BLaER1 treated with 17β-estradiol and CSF1 and Interleukin-3, amounts not matched to agents 10 nM and 100 nM (cell line): ENCODE data around the gene ATP5MC2.
A peak's percentile ranks its signal among the peaks of the same experiment; 100 is the strongest.

Experiments
- H3K27ac ChIP-seq, 11 experiments: shearing (Covaris generic); formaldehyde crosslinking; 2 replicates each; pipeline ENCODE4 v1.8.1; 2022
- H3K27me3 ChIP-seq, 11 experiments: shearing (Covaris generic); formaldehyde crosslinking; 2 replicates each; pipeline ENCODE4 v1.8.1; 2022
- H3K36me3 ChIP-seq, 11 experiments: shearing (Covaris generic); formaldehyde crosslinking; 2 replicates each; pipeline ENCODE4 v1.8.1; 2022
- H3K4me1 ChIP-seq, 10 experiments: shearing (Covaris generic); formaldehyde crosslinking; 2 replicates each; pipeline ENCODE4 v1.8.1; 2022
- H3K4me2 ChIP-seq, 11 experiments: shearing (Covaris generic); formaldehyde crosslinking; 2 replicates each; pipeline ENCODE4 v1.8.1; 2022
- H3K4me3 ChIP-seq, 10 experiments: shearing (Covaris generic); formaldehyde crosslinking; 2 replicates each; pipeline ENCODE4 v1.8.1; 2022
- H3K9ac ChIP-seq, 11 experiments: shearing (Covaris generic); formaldehyde crosslinking; 2 replicates each; pipeline ENCODE4 v1.8.1; 2022
- H3K9me3 ChIP-seq, 11 experiments: shearing (Covaris generic); formaldehyde crosslinking; replicated peaks in 1 of 11; 2 replicates each; pipeline ENCODE4 v1.8.1; 2022
- H4K20me1 ChIP-seq, 11 experiments: shearing (Covaris generic); formaldehyde crosslinking; 2 replicates each; pipeline ENCODE4 v1.8.1; 2022
- Cebpa-rat ChIP-seq, 11 experiments: shearing (Covaris generic); IDR thresholded peaks; 2 replicates each; pipeline ENCODE4 v1.8.1; 2022

The ATP5MC2 gene

DNA sequence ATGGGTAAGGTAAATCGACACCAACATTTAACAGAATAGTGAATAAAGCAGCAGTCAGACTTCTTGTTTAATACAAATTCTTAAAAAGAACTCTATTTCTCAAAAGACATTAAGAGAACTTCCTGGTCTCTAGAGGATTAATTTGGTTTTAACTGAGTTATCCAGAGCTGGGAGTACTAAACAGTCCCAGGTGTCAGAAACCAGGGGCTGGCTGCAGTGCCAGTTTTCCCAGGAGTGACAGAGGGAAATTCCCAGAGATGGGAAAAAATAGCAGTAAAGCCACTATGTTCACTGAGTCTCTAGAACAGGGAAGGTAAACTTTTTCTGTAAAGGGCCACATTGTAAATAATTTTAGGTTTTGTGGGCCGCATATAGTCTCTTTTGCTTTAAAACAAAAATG, 8.8 kb downstream of the ATP5MC2 start:
- TF ChIP-seq Cebpa-rat (IDR thresholded peaks at IDR 0.05) = no peak

DNA sequence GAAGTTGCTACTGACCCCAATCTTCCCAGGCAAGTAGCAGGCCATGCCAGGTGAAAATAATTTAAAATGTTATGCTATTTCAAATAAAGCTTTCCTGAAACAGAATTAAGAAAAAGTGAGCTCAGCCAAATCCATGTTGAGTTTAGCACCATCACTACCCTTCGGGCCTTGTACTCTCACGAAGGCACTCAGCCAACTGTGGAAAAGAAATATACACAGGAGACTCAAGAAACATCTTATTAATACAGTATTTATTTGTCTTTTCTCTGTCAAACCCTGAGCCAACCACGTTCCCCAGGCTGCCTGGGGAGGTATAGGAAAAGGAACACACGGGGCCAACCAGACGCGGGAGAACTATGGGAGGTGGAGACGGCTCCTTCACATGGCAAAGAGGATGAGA, 10.9 kb downstream of the ATP5MC2 start:
- H3K36me3 ChIP-seq = peaks cover 78 to 96% (median 84%) of the 10 kb centered on the region in 11 experiments

More for the DNA sequence above, 8.8 kb downstream of the ATP5MC2 start:
- Histone ChIP-seq H4K20me1 (peaks cover 3 to 58% (median 22%) of the 10 kb centered on the region in 11 experiments; a peak in 15 of 22 replicates), H3K9ac (no peak overlapping the region), H3K4me3 (no peak overlapping the region), H3K9me3 (no peaks in the 10 kb centered on the region), H3K4me2 (no peak overlapping the region), H3K27ac (no peak overlapping the region), H3K36me3 (peaks cover 97 to 99% (median 98%) of the 10 kb centered on the region in 11 experiments), H3K27me3 (no peaks in the 10 kb centered on the region), H3K4me1 (peaks cover 0 to 11% (median 5%) of the 10 kb centered on the region in 10 experiments; a peak in 8 of 20 replicates)

DNA sequence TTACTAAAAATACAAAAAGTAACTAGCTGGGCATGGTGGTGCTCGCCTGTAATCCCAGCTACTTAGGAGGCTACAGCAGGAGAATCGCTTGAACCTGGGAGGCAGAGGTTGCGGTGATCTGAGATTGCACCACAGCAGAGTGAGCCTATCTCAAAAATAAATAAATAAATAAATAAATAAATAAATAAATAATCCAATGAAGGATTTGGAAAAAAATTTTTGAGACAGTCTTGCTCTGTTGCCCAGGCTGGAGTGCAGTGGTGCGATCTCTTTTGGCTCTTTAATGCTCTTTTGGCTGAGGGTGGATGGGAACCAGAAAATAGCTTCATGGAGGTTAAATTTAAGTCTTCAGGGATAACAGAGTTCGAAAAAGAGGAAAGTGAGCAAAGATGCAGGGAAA, 11.7 kb downstream of the ATP5MC2 start:
- H3K36me3 ChIP-seq = peaks cover 70 to 89% (median 76%) of the 10 kb centered on the region in 11 experiments
- H3K4me3 ChIP-seq = no peak overlapping the region
- H3K27me3 ChIP-seq = no peaks in the 10 kb centered on the region
- H3K27ac ChIP-seq = no peak overlapping the region
- no peaks in the 10 kb centered on the region for H3K9me3 ChIP-seq
- no peak overlapping the region for H3K9ac ChIP-seq
- H3K4me2 ChIP-seq = no peak overlapping the region
- no peak for TF ChIP-seq Cebpa-rat (IDR thresholded peaks at IDR 0.05)
- H3K4me1 ChIP-seq = peaks cover 0 to 15% (median 9%) of the 10 kb centered on the region in 10 experiments; a peak in 14 of 20 replicates
- peaks cover 0 to 32% (median 12%) of the 10 kb centered on the region in 11 experiments; a peak in 12 of 22 replicates for H4K20me1 ChIP-seq

More for the DNA sequence above, 10.9 kb downstream of the ATP5MC2 start:
- Histone ChIP-seq H3K4me1 (peaks cover 0 to 8% (median 5%) of the 10 kb centered on the region in 10 experiments; a peak in 14 of 20 replicates), H4K20me1 (peaks cover 2 to 40% (median 19%) of the 10 kb centered on the region in 11 experiments; a peak in 14 of 22 replicates), H3K4me2 (no peak overlapping the region), H3K27me3 (no peaks in the 10 kb centered on the region), H3K4me3 (no peak overlapping the region), H3K9ac (no peak overlapping the region), H3K27ac (no peak overlapping the region), H3K9me3 (no peaks in the 10 kb centered on the region)
- no peak for TF ChIP-seq Cebpa-rat (IDR thresholded peaks at IDR 0.05)

DNA sequence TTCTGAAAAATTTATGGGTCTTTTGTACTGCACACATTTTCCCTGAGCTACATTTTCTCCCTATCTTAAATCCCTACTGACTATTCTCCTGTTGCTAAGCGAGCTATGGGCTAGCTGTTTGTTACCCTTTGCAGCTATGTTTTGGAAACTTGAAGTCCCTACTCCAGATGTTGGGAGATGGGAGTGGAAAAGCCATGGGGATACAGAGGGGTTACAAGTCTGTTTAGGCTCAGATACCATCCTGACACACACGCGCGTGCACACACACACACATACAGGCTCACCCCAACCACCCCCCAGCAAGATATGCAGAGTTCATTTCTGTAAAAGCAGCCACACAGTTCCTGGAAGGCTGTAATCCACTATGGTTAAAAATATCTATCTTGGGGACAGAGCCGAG, 15.8 kb downstream of the ATP5MC2 start:
- no peak for TF ChIP-seq Cebpa-rat (IDR thresholded peaks at IDR 0.05)
- H3K4me1 ChIP-seq = peaks cover 0 to 19% (median 9%) of the 10 kb centered on the region in 10 experiments; a peak in 14 of 20 replicates

DNA sequence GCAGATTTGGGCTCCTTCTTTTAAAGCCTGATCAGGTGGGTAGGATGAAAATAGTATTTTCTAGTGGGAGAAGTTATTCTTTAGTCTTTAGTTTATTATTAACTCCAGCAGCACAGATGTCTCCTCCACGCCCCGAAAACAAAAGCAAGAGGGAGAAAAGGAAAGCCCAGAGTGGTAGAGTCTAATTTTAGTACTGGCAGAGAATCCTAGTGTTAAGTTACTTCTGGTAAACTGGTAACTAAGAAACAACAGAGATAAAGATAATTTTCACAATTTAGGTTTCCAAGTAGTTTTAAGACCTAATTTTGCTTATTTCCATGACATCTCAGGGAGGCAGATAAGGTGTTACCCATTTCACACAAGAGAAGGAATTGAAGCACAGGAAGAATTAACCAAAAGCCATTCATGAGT, 16.3 kb downstream of the ATP5MC2 start:
- peak overlapping the region in 6 of 11 experiments; percentile 4 to 58 (median 44); a peak in 10 of 22 replicates for H3K4me2 ChIP-seq
- H3K9ac ChIP-seq = no peak overlapping the region
- peaks cover 0 to 19% (median 9%) of the 10 kb centered on the region in 10 experiments; a peak in 14 of 20 replicates for H3K4me1 ChIP-seq
- H3K36me3 ChIP-seq = peaks cover 26 to 49% (median 31%) of the 10 kb centered on the region in 11 experiments
- H4K20me1 ChIP-seq = 0 out of 22 replicates have a peak, but pooled peaks cover 0 to 3% (median 0%) of the 10 kb centered on the region in 11 experiments
- no peaks in the 10 kb centered on the region for H3K27me3 ChIP-seq
- no peak for TF ChIP-seq Cebpa-rat (IDR thresholded peaks at IDR 0.05)
- H3K9me3 ChIP-seq = no peaks in the 10 kb centered on the region
- H3K4me3 ChIP-seq = no peak overlapping the region
- no peak overlapping the region for H3K27ac ChIP-seq

More for the DNA sequence above, 15.8 kb downstream of the ATP5MC2 start:
- Histone ChIP-seq H3K4me3 (no peak overlapping the region), H3K4me2 (peak overlapping the region in 7 of 11 experiments; percentile 4 to 58 (median 43); a peak in 11 of 22 replicates), H3K27me3 (no peaks in the 10 kb centered on the region), H3K9ac (no peak overlapping the region), H3K9me3 (no peaks in the 10 kb centered on the region), H3K36me3 (peaks cover 31 to 54% (median 36%) of the 10 kb centered on the region in 11 experiments), H4K20me1 (peaks cover 0 to 8% (median 3%) of the 10 kb centered on the region in 11 experiments; a peak in 5 of 22 replicates), H3K27ac (no peak overlapping the region)

DNA sequence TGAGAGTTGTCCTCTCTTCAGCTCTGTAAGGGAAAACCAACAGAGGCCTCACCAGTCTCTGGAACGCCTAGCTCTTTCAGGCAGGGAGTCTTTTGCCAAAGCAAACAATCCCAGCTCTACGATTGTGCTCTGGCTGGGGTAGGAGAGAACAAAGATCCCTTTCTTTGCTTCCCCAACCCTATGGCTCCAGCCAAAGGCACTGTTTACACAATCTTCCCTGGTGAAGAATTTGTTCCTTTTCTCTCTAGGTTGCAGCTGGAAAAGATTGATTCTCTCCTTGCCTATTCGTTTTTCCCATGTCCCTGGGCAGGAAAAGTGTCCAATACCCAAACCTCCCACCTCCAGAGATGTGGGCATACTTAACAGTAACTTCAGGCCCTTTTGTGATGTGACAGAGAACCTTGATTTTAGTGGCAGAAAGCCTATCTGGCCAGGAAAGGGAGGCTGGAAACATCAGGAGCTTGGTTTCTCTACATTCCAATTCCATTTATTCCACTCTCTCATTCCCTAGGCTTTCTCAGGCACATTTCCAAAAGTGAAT, 16.8 kb downstream of the ATP5MC2 start:
- Histone ChIP-seq H3K4me3 (no peak overlapping the region), H3K9ac (no peak overlapping the region), H3K27me3 (no peaks in the 10 kb centered on the region), H4K20me1 (no peaks in the 10 kb centered on the region), H3K9me3 (no peaks in the 10 kb centered on the region), H3K27ac (no peak overlapping the region), H3K36me3 (peaks cover 21 to 44% (median 26%) of the 10 kb centered on the region in 11 experiments), H3K4me1 (peaks cover 0 to 19% (median 9%) of the 10 kb centered on the region in 10 experiments; a peak in 14 of 20 replicates), H3K4me2 (peak overlapping the region in 4 of 11 experiments; percentile 43 to 58 (median 47); a peak in 6 of 22 replicates)
- no peak for TF ChIP-seq Cebpa-rat (IDR thresholded peaks at IDR 0.05)

DNA sequence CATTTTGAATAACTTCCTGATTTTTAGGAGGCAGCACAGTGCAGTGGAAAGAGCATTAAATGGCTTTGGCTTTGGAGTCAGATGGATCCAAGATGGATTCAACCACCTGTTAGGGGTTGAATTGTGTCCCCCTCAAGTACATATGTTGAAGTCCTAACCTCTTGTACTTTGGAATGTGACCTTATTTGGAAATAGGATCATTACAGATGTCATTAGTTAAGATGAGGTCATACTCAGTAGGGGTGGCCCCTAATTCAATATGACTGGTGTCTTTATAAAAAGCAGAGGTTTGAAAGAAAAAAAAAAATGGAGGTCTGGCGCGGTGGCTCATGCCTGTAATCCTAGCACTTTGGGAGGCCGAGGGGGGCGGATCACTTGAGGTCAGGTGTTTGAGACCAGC, 18.8 kb downstream of the ATP5MC2 start:
- peaks cover 0 to 19% (median 9%) of the 10 kb centered on the region in 10 experiments; a peak in 14 of 20 replicates for H3K4me1 ChIP-seq
- no peak overlapping the region for H3K4me3 ChIP-seq
- no peak overlapping the region for H3K27ac ChIP-seq
- peaks cover under 1 to 24% (median 6%) of the 10 kb centered on the region in 11 experiments; a peak in 20 of 22 replicates for H3K36me3 ChIP-seq
- no peak for TF ChIP-seq Cebpa-rat (IDR thresholded peaks at IDR 0.05)
- no peak overlapping the region for H3K4me2 ChIP-seq
- H4K20me1 ChIP-seq = no peaks in the 10 kb centered on the region
- no peaks in the 10 kb centered on the region for H3K9me3 ChIP-seq
- H3K27me3 ChIP-seq = no peaks in the 10 kb centered on the region
- H3K9ac ChIP-seq = no peak overlapping the region

DNA sequence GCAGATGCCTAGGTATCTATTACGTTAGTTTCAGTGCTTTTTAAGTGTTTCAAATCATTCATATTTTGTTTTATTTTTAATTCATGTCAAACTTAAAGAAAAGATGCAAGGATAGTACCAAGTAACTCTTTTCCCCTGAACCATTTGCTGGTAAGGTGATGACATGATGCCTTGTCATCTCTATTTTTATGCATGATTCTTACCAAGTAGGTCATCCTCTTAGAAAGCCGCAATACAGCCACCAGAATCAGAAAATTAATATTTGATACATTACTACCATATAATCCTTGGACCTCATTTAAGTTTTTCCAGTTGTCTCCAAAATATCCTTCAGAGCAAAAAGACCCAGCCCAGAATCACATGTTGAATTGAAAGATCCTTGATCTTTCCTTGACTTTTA, 22.3 kb downstream of the ATP5MC2 start:
- no peak overlapping the region for H3K9ac ChIP-seq
- TF ChIP-seq Cebpa-rat (IDR thresholded peaks at IDR 0.05) = no peak

DNA sequence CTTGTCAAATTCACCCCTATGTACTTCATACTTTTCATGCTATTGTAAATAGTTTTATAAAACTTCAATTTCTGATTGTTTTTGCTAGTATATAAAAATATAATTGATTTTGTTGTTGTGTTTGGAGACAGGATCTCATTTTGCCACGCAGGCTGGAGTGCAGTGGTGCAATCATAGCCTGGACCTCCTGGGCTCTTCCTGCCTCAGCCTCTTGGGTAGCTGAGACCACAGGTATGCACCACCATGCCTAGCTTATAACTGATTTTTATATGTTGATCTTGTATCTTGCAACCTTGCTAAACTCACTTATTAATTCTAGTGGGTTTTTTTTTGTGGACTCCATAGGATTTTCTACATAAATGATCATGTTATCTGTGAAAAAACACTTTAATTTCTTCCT, 23.5 kb downstream of the ATP5MC2 start:
- peaks cover 0 to 5% (median 0%) of the 10 kb centered on the region in 11 experiments; a peak in 1 of 22 replicates for H3K36me3 ChIP-seq
- H3K4me2 ChIP-seq = no peak overlapping the region
- no peaks in the 10 kb centered on the region for H4K20me1 ChIP-seq
- no peaks in the 10 kb centered on the region for H3K27me3 ChIP-seq
- H3K27ac ChIP-seq = no peak overlapping the region
- H3K9me3 ChIP-seq = no peaks in the 10 kb centered on the region
- H3K9ac ChIP-seq = no peak overlapping the region
- TF ChIP-seq Cebpa-rat (IDR thresholded peaks at IDR 0.05) = no peak
- H3K4me1 ChIP-seq = no peaks in the 10 kb centered on the region
- no peak overlapping the region for H3K4me3 ChIP-seq

More for the DNA sequence above, 22.3 kb downstream of the ATP5MC2 start:
- Histone ChIP-seq H3K4me3 (no peak overlapping the region), H3K9me3 (no peaks in the 10 kb centered on the region), H3K36me3 (peaks cover 0 to 5% (median 0%) of the 10 kb centered on the region in 11 experiments; a peak in 1 of 22 replicates), H3K27ac (no peak overlapping the region), H4K20me1 (no peaks in the 10 kb centered on the region), H3K27me3 (no peaks in the 10 kb centered on the region), H3K4me1 (no peaks in the 10 kb centered on the region), H3K4me2 (no peak overlapping the region)
